HCT116 (cell line): ENCODE results near the gene ACE. TPM values are rescaled to one million over a fixed set of nuclear protein-coding genes. Genes with fewer than 3 reads are reported as not detected.

Experiments
- ATAC-seq: fragments of 200-7000 bp; cut with Tn5 transposase; 2 replicates; pipeline ENCODE4 v1.9.1; 2020; ENCODE audit warnings: mild to moderate bottlenecking, moderate library complexity
- BruUV-seq: library from RNA; stranded (reverse); fragments of 400-500 nt; replicated peaks from 2 replicates; lab custom pipeline; 2021; lab: Mats Ljungman, UMichigan
- CTCF ChIA-PET: fragments of 300-600 bp; sonication (Branson Sonifier 250); formaldehyde crosslinking; loops from one replicate; lab custom pipeline; 2021; ENCODE audit warnings: antibody characterized with exemption; lab: Charles Lee
- POLR2A ChIA-PET: fragments of 300-600, 350-600 bp; sonication (Branson Sonifier 250); formaldehyde crosslinking; loops from one replicate; lab custom pipeline; 2021; ENCODE audit warnings: antibody characterized with exemption; lab: Charles Lee
- RAD21 ChIA-PET, 2 experiments: fragments of 300-600 bp; sonication (Branson Sonifier 250); formaldehyde crosslinking; loops; one replicate each; lab custom pipeline; 2023; ENCODE audit warnings: low total read pairs in 2 of 2; ENCODE audit not compliant: uncharacterized antibody in 2 of 2, unreplicated experiment in 2 of 2, low non-redundant PET in 1 of 2; lab: Charles Lee
- DNase-seq: peaks from one replicate; pipeline ENCODE4 v3.0.0-alpha.2; 2010; ENCODE audit warnings: low read depth, low spot score
- H2AFZ ChIP-seq: fragments of 200-600 bp; shearing (Covaris generic), sonication (generic); 2 replicates; pipeline ENCODE4 v1.6.1; 2017; ENCODE audit warnings: low read depth, mixed run types, mixed read lengths, antibody characterized with exemption, low read length; ENCODE audit not compliant: poor library complexity, severe bottlenecking
- H3K27ac ChIP-seq: 2 replicates; pipeline ENCODE4 v1.5.1; 2012; ENCODE audit warnings: low read depth, low read length
- H3K27me3 ChIP-seq: fragments of 200-600 bp; sonication (generic); 2 replicates; pipeline ENCODE4 v1.6.1; 2016; ENCODE audit warnings: mixed run types, low read length, mixed read lengths; ENCODE audit not compliant: insufficient read depth
- H3K36me3 ChIP-seq, 2 experiments: fragments of 200-500 bp in 1 of 2; fragments of 200-600 bp in 1 of 2; sonication (Bioruptor generic) in 1 of 2; sonication (generic) in 1 of 2; 2 replicates each; pipeline versions ENCODE4 v1.5.1 to v1.6.1; 2014 to 2016; ENCODE audit warnings: low read length in 2 of 2, inconsistent platforms in 1 of 2, mixed read lengths in 1 of 2, mixed run types in 1 of 2; ENCODE audit not compliant: insufficient read depth in 2 of 2, control insufficient read depth in 1 of 2
- H3K4me1 ChIP-seq, 2 experiments: fragments of 200-600 bp in 1 of 2; sonication (generic) in 1 of 2; 2 replicates each; pipeline versions ENCODE4 v1.5.1 to v1.6.1; 2012 to 2017; ENCODE audit warnings: low read length in 2 of 2, inconsistent platforms in 1 of 2, mild to moderate bottlenecking in 1 of 2, mixed read lengths in 1 of 2, mixed run types in 1 of 2, moderate library complexity in 1 of 2; ENCODE audit not compliant: insufficient read depth in 2 of 2, control insufficient read depth in 1 of 2
- H3K4me2 ChIP-seq: fragments of 200-600 bp; sonication (generic); 2 replicates; pipeline ENCODE4 v1.6.1; 2017; ENCODE audit warnings: mixed run types, low read length, mixed read lengths
- H3K4me3 ChIP-seq, 2 experiments: fragments of 200-600 bp in 1 of 2; sonication (generic) in 1 of 2; replicated peaks in 1 of 2; 2 replicates each; pipeline ENCODE4 v1.5.1; 2011 to 2016; ENCODE audit warnings: low read length in 2 of 2, control low read depth in 1 of 2, low read depth in 1 of 2, mild to moderate bottlenecking in 1 of 2, mixed read lengths in 1 of 2, mixed run types in 1 of 2
- H3K79me2 ChIP-seq: fragments of 200-600 bp; sonication (generic); 2 replicates; pipeline ENCODE4 v1.6.1; 2017; ENCODE audit warnings: mild to moderate bottlenecking, mixed run types, low read length, moderate library complexity, mixed read lengths; ENCODE audit not compliant: insufficient read depth
- H3K9ac ChIP-seq: fragments of 200-600 bp; sonication (generic); 2 replicates; pipeline ENCODE4 v1.6.1; 2016; ENCODE audit warnings: low read length, mixed read lengths
- H3K9me2 ChIP-seq: fragments of 200-600 bp; sonication (generic), shearing (Covaris generic); 2 replicates; pipeline ENCODE4 v1.6.1; 2017; ENCODE audit warnings: mixed run types, mild to moderate bottlenecking, moderate library complexity; ENCODE audit not compliant: insufficient read depth
- H3K9me3 ChIP-seq, 2 experiments: fragments of 200-500 bp in 1 of 2; fragments of 200-600 bp in 1 of 2; sonication (Bioruptor generic) in 1 of 2; sonication (generic) in 1 of 2; 2 replicates each; pipeline ENCODE4 v1.6.1; 2014 to 2017; ENCODE audit warnings: low read length in 2 of 2, mixed read lengths in 2 of 2, inconsistent platforms in 1 of 2, low read depth in 1 of 2, mild to moderate bottlenecking in 1 of 2, mixed run types in 1 of 2, moderate library complexity in 1 of 2; ENCODE audit not compliant: control insufficient read depth in 1 of 2, insufficient read depth in 1 of 2
- H4K20me1 ChIP-seq: fragments of 200-600 bp; sonication (generic), shearing (Covaris generic); 2 replicates; pipeline ENCODE4 v1.6.1; 2017; ENCODE audit warnings: mixed run types, mild to moderate bottlenecking, moderate library complexity; ENCODE audit not compliant: insufficient read depth
- ATF3 ChIP-seq: IDR thresholded peaks from 2 replicates; pipeline ENCODE4 v1.6.1; 2012
- EGR1 ChIP-seq: IDR thresholded peaks from 2 replicates; pipeline ENCODE4 v1.6.1; 2012; ENCODE audit warnings: low read depth
- FOSL1 ChIP-seq: IDR thresholded peaks from 2 replicates; pipeline ENCODE4 v1.6.1; 2012; ENCODE audit warnings: low read depth
- REST ChIP-seq: IDR thresholded peaks from 2 replicates; pipeline ENCODE4 v1.6.1; 2012; ENCODE audit warnings: low read depth
- intact Hi-C: fragments of 100-400 bp; cut with micrococcal nuclease; formaldehyde crosslinking; loops from 2 replicates; pipeline ENCODE4 v1.10.0; 2022
- total RNA-seq: library from RNA; stranded (reverse); gene quantifications from one replicate; pipeline ENCODE4 v1.2.1, GENCODE V29; 2021; ENCODE audit not compliant: unreplicated experiment
- TF ChIP-seq, protein P1 (sequence below): IDR thresholded peaks from 2 replicates; pipeline ENCODE4 v1.6.1; 2011; ENCODE audit warnings: mild to moderate bottlenecking, low read length, moderate library complexity; ENCODE audit not compliant: insufficient replicate concordance; ENCODE audit errors: extremely low read depth

ACE gene
- total RNA-seq, 1 experiment from 2014 or later = 7.7 TPM

- ATAC-seq = no peak
- TF ChIP-seq EGR1 (no peak), REST (no peak), ATF3 (no peak), FOSL1 (no peak)
- TF ChIP-seq, protein P1, sequence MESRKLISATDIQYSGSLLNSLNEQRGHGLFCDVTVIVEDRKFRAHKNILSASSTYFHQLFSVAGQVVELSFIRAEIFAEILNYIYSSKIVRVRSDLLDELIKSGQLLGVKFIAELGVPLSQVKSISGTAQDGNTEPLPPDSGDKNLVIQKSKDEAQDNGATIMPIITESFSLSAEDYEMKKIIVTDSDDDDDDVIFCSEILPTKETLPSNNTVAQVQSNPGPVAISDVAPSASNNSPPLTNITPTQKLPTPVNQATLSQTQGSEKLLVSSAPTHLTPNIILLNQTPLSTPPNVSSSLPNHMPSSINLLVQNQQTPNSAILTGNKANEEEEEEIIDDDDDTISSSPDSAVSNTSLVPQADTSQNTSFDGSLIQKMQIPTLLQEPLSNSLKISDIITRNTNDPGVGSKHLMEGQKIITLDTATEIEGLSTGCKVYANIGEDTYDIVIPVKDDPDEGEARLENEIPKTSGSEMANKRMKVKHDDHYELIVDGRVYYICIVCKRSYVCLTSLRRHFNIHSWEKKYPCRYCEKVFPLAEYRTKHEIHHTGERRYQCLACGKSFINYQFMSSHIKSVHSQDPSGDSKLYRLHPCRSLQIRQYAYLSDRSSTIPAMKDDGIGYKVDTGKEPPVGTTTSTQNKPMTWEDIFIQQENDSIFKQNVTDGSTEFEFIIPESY = no peak
These were observed 58.8 kb downstream of the ACE start for GRCh38 chr17:63535640-63536039.

More at GRCh38 chr17:63535640-63536039, 58.8 kb downstream of the ACE start:
- Histone ChIP-seq H4K20me1 (no peaks in the 10 kb centered on the region), H3K4me2 (no peak overlapping the region), H3K9ac (no peak overlapping the region), H3K79me2 (no peaks in the 10 kb centered on the region), H3K36me3 (no peaks in the 10 kb centered on the region), H3K27ac (no peak overlapping the region), H3K4me3 (no peak overlapping the region), H3K4me1 (no peaks in the 10 kb centered on the region), H2AFZ (no peak overlapping the region), H3K27me3 (no peaks in the 10 kb centered on the region; the same call in 1 of the 2 replicates), H3K9me3 (no peaks in the 10 kb centered on the region), H3K9me2 (no peaks in the 10 kb centered on the region)
- BruUV-seq = no TSS peak
- intact Hi-C loops = no loop called here
- POLR2A ChIA-PET = no interaction called here
- RAD21 ChIA-PET = no interaction called here
- DNase-seq = no peak
- CTCF ChIA-PET = no interaction called here
